ENCODE results near the gene TM4SF1.

The TM4SF1 gene

DNA sequence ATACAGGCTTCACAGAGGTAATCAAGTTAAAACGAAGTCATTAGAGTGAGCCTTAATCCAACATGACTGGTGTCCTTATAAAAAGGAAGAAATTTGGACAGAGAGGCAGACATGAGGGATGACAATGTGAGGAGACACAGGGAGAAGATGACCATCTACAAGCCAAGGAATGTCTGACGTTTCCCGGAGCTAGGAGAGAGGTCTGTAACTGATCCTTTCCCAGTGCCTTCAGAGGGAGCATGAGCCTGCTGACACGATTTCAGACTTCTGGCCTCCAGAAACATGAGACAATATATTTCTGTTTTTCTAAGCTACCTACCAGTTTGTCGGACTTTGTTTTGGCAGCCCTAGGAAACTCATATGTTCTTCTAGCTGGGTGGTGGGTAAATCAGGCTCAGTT is 15.1 kb downstream of the TM4SF1 start:
- Histone ChIP-seq H3K4me3 (no peak overlapping the region), H3K27ac (no peak overlapping the region)
- TF ChIP-seq, protein P1, sequence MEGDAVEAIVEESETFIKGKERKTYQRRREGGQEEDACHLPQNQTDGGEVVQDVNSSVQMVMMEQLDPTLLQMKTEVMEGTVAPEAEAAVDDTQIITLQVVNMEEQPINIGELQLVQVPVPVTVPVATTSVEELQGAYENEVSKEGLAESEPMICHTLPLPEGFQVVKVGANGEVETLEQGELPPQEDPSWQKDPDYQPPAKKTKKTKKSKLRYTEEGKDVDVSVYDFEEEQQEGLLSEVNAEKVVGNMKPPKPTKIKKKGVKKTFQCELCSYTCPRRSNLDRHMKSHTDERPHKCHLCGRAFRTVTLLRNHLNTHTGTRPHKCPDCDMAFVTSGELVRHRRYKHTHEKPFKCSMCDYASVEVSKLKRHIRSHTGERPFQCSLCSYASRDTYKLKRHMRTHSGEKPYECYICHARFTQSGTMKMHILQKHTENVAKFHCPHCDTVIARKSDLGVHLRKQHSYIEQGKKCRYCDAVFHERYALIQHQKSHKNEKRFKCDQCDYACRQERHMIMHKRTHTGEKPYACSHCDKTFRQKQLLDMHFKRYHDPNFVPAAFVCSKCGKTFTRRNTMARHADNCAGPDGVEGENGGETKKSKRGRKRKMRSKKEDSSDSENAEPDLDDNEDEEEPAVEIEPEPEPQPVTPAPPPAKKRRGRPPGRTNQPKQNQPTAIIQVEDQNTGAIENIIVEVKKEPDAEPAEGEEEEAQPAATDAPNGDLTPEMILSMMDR (IDR thresholded peaks at IDR 0.05), result no peak
- DNase-seq (ENCODE audit: low spot score), result no peak

DNA sequence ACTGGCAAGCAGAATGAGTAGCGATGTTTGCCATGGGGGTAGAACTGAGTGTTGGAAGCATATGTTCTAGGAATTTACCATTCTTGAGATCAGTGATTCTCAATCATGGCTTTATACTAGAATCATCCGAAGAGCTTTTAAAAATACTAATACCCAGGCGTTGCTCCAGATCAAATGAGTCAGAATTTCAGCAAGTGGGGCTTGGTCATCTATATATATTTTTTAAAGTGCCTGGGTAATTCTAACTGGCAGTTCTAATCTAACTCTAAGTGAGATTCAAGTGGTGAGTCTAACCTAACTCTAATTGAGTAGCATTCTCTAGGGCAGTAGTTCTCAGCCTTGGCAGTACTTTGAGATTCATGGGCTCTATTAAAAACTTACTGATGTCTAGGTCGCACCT is 20.8 kb downstream of the TM4SF1 start:
- DNase-seq (ENCODE audit: low spot score), result no peak
- Histone ChIP-seq H3K4me3 (no peak overlapping the region), H3K27ac (no peak overlapping the region)
- TF ChIP-seq, protein P1 (IDR thresholded peaks at IDR 0.05), result no peak

DNA sequence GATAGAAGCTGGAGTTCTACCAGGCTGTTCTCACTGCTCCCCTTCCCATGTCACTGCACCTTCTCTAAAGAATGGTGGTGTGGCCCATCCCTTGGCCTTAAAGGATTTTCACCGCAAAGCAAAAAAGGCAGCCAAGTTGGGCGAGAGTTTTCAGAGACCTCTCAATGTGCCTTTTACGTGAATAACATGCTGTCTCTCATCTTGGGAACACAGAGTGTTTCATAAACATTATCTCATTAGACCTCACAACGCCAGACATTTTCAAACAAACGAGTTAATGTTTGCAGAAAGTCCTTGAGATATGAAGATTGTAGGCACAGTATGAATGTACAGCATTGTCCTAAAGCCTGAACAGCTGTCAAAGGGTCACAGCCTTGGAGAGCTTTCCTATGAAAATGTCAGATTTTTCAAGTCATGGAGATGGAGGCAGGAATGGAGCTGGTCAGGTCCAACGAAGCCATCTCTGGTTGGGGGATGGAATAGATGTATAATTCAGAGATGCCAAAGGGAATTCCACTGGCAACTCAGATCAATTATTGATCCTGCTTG is 21.3 kb downstream of the TM4SF1 start:
- no peak for DNase-seq (ENCODE audit: low spot score)

DNA sequence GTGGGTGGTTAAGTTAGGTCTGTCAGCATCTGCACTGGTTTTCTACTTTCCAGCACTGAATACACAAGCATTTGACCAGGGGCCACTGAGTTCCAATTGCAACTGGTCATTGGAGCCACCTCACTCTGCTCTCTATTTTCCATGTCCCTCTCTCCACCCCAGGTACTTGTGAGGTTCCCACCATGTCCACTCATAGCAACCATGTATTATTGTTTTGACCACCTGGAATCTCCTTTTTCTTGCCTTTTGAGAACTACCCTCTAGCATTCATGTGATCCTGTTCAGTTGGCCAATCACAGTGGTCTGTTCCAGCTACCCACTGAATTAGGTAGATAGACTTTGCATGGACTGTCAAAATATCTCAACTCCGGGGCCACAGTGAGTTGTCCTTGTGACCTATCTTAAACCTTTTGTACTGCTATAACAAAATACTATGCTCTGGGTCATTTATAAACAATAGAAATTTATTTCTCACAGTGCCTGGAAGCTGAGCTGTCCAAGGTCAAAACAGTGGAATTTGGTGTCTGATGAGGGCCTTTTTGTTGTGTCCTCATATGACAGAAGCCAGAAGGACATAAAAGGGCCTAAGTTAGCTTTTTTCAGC is 23.8 kb downstream of the TM4SF1 start:
- DNase-seq (ENCODE audit: low spot score), result no peak
- H3K27ac ChIP-seq, result peak overlapping the region in 1 of 2 donors; percentile 9
- H3K4me3 ChIP-seq, result no peak overlapping the region
- TF ChIP-seq, protein P1 (IDR thresholded peaks at IDR 0.05), result no peak

More for the DNA sequence above, 21.3 kb downstream of the TM4SF1 start:
- TF ChIP-seq, protein P1 (IDR thresholded peaks at IDR 0.05), result no peak
- Histone ChIP-seq H3K4me3 (no peak overlapping the region), H3K27ac (no peak overlapping the region)

DNA sequence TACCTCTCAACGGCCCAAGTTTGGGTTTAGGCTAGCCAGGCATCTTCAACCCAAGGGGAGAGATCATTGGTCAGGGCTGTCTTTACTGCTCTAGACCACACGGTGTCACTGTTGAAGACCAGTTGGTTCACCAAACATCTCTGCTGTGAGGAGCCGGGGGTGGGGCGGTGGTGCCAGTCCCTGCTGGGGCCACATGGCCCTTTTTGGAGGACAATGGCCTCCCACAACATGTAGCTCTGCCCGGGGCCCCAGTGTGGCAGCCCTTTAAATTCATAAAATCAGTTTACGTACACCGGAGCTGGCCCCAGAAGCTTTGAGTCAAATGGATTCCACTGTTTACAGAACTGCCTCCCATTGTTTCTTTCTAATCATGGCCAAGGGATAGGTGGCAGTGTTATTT is 24.9 kb downstream of the TM4SF1 start:
- no peak overlapping the region for H3K27ac ChIP-seq
- no peak overlapping the region for H3K4me3 ChIP-seq
- no peak for DNase-seq (ENCODE audit: low spot score)
- TF ChIP-seq, protein P1 (IDR thresholded peaks at IDR 0.05), result peak; percentile 39

DNA sequence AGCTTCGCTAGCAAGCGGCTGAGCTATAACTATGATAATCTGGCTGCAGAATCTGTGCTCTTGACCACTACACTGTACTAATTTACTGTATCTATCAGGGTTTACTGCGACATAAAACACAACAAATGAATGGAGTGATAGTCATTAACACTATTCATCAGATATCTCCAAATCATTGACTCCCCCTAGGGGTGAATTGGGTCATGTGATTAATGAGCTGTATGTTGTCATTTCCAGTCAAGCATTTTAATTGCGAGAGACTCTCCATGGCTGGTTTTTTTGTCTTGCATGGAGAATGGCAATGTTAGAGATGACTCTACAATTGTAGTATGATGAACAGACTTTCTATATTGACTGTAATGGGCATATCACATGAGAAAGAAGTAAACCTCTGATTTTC is 33.5 kb downstream of the TM4SF1 start:
- H3K27ac ChIP-seq, result no peak overlapping the region
- no peak for DNase-seq (ENCODE audit: low spot score)
- TF ChIP-seq, protein P1 (IDR thresholded peaks at IDR 0.05), result no peak
- no peak overlapping the region for H3K4me3 ChIP-seq
